Measurements from ENCODE around the gene ADAM8.
A peak's percentile ranks its signal among the peaks of the same experiment; 100 is the strongest.
"Not testable (repeated sequence)": the region's sequence is repeated elsewhere in the genome, so short reads cannot be mapped to it uniquely, and the experiment has no call there.

The ADAM8 gene

DNA sequence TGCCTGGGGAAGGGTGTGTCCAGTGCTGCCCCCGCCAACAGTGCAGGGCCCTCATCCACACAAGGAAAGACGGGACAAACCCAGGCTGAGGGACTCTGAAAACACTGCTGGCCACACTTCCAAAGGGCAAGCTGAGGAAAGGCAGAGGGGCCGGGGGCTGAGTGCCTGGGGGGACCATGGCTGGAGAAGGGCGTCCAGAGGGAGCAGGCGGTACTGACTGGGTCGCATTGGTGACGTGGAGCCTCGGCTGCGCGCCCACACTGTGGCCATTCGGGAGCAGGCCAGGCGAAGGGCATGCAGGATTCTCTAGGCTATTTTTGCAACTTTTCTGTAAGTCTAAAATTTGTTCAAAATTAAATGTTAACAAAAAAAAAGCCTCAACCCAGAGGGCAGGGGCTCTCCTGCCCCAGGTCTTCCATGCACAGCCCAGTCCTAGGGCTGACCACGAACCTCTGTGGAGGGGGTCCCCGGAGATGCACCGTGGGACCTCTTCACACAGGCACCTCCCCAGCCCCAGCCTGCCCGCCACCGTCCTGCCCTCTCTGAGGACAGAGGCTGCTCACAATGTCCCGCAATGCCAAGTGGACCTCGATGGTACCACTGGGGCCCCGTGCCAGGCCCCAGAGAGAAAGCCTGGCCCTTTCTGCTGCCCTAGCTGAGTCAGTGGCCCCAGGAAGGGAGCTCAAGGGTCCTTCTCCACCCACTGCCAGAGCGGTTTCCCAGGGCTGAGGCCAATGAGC lies 10.4 kb downstream of the ADAM8 start:
- DNase-seq: no peak

DNA sequence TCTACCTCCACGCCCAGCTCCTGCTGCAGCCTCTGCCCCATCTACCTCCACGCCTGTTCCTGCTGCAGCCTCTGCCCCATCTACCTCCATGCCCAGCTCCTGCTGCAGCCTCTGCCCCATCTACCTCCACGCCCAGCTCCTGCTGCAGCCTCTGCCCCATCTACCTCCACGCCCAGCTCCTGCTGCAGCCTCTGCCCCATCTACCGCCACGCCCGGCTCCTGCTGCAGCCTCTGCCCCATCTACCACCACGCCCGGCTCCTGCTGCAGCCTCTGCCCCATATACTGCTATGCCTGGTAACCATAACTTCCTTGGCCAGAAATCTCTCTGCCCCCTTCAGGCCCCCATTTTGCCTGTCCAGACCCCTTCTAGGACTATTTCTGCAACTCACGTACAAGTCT lies 11.6 kb downstream of the ADAM8 start:
- DNase-seq: not testable (repeated sequence)

DNA sequence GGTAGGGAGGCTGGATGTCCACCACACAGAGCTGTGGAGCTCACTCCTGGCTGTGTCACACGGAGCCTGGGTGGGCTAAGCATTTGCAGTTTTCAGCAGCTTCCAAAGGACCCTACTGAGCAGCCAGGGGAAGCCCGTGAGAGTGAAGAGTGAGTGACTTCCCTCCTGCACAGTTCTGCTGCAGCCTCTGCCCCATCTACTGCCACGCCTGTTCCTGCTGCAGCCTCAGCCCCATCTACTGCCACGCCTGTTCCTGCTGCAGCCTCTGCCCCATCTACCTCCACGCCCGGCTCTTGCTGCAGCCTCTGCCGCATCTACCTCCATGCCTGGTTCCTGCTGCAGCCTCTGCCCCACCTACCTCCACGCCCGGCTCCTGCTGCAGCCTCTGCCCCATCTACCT lies 12.2 kb downstream of the ADAM8 start:
- DNase-seq: no peak

DNA sequence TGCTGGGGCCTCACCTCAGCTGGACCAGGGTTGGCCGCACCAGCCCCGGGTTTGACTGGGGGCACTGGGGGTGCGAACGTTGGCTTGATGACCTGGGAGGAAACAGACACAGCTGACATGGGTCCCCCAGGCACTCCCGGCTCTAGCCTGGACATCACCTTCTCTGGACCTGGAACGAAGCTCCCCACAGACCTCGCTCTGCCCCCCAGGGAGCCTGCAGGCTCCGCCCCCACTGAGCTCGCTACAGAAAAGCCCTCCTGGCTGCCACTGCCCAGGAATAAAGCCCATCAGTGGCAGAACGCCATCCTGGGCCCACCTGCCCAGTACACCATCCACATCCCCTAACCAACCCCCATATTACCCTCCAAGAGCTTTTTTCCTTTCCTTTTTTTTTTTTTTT lies 13.0 kb downstream of the ADAM8 start:
- DNase-seq: no peak

DNA sequence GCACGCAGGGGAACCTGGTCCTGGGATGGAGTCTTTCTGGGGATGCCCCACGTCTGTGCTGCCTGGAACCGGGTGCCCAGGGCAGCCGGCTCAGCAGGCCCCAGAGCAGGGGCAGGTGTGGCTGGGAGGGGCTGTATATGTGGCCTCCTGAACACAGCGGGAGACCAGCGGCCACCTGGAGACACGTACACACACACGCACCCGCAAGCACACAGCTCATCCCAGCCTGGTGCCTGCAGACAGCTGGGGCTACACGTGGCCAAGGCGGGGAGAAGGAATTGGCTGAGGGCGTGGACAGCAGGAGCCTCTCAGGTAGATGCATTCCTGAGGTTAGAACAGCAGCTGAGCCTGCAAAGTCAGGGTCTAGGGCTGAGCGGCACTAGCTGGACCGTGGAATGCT lies 14.0 kb downstream of the ADAM8 start:
- no peak for DNase-seq

DNA sequence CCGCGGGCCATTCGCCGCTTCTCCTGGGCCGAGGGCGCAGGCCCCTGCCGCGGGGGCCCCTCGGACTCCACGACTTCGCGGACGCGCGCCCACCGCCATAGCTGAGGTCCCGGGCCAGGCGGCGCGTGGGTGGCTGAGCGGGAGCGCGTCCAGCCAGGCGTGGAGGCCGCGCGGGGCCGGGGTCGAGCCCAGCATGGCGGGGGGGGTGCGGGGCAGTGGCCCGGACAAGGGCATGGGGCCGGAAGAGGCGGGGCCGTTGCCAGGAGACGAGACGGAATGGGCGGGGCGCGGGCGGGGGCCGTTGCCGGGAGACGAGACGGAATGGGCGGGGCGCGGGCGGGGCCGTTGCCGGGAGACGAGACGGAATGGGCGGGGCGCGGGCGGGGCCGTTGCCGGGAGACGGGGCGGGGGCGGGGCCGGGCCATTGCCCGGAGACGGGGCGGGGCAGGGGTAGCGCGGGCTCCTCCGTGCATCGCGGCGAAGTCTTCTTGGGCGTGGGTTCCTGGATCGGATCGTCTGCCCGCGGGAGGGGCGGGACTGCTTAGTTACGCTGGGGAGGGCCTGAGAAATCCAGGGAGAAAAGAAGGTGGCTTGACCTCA lies 14.8 kb downstream of the ADAM8 start:
- no peak for DNase-seq

DNA sequence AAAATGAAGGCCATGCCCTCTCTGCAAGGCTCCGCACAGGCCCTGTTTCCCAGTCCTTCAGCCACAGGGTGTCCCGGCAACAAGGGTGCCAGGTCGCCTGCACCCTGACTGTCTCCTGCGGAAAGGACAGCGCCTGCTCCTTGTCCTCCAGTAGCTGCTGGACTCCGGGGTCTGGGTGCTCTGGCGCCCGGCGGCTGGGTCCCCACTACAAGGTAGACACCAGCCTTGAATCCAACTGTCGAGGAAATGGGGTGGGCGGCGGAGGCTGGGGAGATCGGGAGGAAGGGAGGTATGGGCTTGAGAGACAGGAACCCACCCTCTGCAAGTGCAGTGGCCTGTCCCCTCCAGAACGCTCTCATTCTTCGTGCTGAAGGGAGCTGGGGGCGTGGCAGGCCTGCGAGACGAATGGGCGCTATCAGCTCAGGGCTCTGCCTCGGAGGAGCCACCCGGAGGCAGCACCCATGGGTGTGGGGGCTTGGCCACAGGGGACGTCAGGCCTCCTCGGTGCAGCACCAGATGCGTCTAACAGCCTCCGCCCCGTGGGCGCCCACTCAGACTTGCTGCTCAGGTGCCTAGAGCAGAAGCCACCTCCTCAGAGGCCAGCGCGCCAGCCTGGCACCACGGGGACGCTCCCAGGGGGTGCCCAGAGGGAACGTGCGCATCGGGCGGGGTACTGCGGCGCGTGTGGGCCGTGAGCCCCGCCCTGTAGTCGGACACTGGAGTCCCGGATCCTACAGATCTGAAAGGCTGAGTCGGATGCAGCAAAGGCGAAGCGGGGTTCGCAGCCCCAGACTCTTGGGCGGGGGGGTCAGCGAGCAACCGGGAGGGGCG lies 15.6 kb downstream of the ADAM8 start:
- DNase-seq: no peak

DNA sequence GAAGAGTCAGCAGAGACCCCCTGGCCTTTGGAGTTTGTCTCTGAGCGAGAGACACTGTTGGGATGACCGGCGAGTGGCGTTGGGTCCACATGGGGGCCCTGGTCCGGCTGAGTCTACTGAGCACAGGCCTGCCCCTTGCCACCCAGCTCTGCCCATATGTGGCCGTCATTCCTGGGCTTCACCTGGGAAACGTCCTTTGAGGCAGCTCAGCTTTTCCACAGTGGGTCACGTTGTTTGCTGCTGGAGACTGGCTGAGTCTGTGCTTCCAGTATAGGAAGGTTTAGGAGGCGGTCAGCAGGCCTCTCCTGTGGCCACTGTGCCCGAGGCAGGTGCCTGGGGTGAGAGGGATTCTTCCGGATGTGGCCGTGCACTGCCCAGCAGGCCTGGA lies 17.1 kb downstream of the ADAM8 start:
- no peak for DNase-seq

DNA sequence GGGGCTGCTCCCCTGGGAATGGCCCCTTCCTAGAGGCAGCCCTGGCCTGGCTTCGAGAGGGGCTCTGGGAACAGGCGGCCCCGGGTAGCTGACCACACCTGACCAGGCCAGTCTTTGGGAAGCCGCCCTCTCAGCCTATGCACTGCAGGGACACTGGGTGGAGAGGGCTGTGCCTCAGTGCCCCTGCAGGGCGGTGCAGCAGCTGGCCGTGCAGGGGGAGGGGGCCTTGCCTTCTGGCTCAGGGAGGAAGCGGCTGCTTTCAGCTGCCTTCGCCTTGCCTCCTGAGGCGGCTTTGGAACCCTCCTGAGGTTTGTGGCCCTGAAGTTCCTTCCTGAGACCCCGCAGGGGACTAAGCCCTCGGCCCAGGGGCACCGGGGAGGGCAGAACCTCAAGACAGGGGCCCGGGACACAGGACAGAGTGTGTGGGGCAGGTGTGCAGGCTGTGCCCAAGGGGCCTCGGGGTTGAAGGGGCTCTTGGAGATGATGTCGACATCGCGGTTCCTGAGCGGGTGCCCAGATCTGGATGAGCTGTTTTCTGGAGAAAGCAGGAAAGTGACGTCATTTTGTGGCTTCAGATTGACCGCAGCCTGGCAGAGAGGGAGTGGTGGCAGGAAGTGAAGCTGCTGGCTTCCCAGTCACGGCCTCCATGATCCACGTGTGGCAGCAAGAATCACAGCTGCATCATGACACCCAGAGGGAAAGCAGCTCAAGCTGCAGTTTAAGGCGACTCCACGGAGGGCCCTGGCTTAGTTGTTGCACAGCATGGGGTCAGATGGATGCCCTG lies 17.7 kb downstream of the ADAM8 start:
- DNase-seq: peak; percentile 77

DNA sequence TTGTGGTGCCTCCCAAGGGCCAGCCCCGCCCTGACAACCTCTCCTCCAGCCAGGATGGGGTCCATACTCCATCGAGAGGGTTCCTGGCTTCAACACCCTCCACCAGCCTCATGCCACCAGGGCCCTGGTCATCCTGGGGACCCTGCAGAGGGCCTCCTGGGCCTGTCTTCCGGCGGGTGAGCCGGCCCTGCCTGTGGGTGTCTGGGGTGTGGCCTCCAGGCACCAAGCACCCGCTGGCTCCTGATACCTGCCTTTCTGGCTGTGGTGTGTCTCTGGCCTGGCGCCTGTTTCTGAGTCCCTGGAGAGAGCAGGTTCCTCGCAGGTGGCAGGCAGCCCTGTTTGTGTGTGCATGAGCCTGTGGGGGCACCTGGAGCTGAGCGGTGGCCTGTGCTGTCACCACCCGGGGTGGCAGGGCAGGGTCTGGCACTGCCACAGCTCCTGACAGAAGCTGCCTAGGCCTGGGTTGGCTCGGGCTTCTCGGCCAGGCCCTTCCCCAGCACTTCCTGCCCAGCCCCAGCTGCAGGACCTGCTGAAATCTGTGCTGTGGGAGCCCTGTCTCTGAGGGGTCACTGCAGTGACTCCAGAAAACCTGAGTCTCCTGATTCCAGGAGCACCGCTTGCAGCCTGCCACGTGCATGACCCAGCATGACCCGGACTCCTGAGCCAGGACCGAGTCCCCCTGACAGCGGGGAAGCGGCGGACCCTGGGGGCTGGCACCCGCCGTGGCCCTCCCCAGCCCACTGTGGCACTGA lies 18.4 kb downstream of the ADAM8 start:
- no peak for DNase-seq

DNA sequence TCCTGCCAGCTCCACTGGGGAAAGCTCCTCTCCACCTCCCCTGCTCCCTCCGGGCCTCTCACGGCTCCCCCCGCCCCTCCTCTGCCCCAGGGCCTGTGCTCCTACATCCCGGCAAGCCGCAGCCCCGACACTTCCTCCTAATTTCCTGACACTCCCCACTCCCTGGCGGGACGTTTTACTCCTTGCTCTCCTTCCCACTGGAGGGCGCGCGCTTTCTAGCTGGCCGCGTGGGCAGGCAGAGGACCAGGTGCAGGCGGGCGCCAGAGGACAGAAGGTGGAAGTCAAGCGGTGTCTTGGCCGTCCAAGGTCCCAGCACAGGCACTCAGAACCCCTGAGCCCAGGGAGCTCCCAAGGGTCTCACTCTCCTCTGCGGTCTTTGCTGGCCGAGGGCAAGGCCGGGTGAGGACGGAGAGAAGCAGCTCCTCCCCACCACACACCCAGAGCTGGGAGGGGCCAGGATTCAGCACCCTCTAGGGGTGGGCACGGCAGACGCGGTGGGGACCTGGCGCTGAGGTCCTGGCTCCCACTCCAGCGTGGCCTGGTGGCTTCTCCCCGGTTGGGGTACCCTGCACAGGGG lies 19.1 kb downstream of the ADAM8 start:
- DNase-seq: no peak

DNA sequence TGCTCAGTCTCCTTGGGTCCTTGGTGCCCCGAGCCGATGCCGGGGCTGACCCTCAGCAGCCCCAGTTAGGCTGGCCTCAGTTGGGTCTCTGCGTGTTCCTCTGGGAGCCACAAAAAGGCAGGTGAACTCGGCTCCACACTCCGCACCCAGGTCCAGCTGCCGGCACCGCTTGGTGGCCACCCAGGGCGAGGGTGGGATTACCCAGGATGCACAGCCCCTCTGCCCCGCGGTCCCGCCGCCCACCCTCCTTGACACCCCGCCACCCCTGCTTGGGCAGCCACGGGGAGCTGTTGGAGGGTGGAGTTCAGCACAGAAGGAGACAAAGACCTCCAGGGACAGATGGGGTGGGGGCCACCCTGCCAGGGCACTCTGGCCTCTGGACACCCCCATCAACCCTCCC lies 21.3 kb downstream of the ADAM8 start:
- DNase-seq: no peak

DNA sequence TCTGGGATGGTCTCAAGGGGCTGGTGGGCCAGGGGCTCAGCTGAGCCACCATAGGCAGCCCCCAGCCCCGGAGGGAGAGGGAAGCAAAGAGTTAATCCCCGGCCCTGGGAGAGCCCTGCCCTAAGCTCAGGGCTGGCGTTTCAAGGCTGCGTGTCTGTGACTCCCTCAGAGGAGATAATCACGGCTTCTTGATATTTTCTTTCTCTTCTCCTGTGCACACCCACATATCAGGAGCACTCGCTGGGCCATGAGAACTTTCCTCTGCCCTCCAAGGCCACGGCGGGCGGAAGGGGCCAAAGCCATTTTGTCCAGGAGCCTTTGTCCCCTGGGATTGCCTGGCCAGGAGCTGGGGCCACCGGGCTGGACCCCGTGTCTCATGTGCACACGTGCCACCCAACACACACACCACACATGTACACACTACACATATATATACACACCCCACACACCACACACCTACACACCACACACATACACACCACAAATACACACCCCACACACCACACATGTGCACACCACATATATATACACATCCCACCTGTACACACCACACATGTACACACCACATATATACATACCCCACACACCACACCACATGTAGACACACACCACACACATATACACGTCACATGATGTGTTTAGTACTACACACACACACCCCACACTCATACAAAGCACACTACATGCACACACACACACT lies 22.1 kb downstream of the ADAM8 start:
- DNase-seq: no peak

DNA sequence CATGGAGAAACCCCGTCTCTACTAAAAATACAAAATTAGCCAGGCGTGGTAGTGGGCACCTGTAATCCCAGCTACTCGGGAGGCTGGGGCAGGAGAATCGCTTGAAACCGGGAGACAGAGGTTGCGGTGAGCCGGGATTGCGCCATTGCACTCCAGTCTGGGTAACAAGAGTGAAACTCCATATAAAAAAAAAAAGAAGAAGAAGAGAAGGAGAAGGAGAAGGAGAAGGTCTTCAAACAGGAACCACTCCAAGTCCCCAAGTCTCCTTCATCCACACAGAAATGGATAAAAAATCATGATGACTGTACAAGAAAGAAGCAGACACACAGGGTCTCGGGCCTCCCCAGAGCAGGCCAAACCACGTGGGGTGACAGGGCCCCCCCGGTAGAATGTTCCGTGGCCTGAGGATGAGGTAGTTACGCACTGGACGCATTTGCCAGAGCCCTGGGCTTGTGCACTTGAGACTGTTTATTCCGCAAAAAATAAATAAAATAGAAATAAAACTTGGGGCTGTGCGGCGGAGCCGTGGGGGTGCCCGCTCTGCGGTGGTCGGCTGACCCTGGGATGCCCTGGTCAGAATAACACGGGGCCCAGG lies 23.2 kb downstream of the ADAM8 start:
- peak; percentile 58 for DNase-seq

DNA sequence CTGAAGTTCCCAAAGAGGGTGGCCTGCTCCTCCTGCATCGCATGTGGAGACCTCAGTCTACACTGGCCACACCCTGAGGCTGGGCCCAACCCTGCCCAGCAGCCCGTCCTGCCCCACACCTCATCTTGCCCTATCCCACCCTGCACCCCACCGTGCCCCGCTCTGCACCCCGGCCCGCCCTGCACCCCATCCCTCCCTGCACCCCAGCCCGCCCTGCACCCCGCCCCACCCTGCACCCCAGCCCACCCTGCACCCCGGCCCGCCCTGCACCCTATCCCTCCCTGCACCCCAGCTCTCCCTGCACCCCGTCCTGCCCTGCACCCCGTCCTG lies 24.5 kb downstream of the ADAM8 start:
- DNase-seq: no peak

DNA sequence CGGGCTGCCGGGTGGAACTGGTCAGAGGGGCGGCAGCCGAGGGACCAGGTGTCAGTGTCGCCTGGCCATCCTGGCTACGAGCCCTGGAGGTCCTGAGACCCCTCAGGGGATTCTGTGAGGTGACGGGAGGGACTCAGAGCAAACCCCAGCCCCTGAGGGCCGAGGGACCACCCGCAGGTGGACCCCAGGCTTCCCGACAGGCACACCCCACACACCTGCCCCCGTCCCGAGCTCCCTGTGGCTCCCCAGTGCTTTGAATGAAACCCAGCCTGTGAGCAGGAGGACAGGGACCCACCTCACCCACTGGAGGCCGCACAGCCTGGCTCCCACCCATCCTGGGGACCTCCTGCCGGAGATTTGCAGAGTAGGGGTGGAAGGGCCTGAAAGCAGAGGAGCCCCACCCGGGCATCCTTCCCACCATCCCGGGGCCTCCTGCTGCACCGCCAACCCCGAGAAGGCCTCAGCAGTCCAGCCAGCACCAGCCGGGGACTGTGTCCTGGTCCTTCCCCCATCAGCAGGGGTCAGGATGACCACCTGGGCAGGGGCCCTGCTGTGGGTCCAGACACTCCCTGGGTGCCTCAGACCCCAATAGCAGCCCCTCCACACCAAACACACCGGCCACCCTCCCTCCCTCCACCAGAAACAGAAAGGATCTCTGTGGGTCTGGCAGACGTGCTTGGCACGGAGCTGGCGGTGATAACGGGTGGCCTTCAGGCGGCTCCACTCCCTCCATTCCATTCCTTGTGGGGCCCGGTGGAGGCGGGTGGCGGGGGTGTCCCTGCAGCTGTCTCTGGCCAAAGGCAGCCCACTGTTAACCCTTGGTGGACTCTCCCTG lies 25.1 kb downstream of the ADAM8 start:
- no peak for DNase-seq

DNA sequence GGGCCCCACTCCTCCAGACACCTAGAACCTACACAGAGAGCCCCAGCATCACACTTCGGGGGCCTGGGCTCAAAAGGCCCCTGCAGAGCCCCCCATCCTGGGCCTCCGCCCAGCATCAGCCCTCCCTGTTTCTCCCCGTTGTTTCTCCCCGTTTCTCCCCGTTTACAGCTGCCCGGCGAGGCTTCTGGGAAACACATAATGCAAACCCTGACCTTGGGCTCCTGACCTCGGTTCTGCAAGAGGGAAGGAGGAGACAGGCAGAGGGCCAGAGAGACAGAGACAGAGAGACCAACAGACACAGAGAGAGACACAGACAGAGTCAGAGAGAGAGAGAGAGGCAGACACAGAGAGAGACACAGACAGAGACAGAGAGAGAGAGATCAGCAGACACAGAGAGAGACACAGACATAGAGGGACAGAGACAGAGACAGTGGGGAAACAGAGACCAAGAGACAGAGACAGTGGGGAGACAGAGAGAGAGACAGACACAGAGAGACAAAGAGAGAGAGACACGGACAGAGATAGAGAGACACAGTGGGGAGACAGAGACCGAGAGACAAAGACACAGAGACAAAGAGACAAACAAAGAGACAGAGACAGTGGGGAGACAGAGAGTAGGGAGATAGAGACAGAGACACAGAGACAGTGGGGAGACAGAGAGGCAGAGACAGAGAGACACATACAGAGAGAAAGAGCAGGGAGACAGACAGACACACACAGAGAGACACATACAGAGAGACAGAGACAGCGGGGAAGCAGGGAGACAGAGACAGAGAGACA lies 26.5 kb downstream of the ADAM8 start:
- DNase-seq: no peak

DNA sequence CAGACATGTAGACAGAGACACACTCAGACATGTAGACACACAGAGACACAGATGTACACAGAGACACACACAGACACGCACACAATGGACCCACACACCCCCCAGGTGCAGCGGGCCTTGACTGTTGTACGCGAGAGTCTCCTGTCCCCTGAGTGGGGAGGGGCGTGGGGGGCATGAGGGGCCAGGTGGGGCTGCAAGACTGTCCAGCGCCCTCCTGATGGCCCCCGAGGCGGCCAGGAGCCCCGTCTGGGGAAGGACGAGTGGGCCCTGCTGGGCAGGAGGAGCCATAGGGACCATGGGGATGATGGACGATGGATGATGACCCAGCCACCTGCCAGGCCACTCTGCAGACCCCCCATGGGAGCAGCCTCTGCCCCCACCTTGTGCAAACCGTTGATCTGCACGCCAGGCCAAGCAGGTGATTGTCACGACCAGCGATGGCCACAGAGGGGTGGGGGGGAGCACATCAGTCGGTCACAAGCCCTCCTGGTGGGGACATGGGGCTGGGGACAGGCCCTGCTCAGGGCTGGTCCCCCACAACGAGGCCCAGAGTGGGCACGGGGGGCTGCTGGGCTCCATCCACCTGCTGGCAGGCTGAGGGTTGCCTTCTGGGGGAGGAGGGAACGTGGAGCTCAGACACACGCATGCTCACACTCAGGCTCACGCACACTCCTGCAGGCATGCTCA lies 27.4 kb downstream of the ADAM8 start:
- no peak for DNase-seq

DNA sequence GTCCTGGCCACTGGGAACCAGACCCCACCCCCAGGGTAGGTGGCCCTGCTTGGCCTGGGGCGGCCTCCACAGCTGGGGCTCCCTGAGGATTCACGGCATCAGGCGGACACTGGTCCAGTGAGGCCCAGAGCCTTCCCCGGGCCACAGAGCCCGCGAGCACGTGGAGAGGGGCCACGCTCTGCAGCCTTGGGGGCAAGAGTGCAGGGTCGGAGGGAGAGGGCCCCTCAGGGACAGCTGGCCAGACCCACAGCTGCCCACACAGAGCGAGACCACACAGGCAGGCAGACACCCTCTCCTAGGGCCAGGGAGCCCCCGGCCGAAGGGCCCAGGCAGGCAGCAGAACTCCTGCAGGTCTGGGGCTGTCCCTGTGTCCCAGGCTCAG lies 28.3 kb downstream of the ADAM8 start:
- no peak for DNase-seq
